MCF 10A (cell line): Measurements from ENCODE around the gene EIF2B5. TPM values are rescaled to one million over a fixed set of nuclear protein-coding genes. Genes with fewer than 3 reads are reported as not detected.

Source experiments
- BruUV-seq: library from RNA; stranded (reverse); fragments of 400-500 nt; replicated peaks from 2 replicates; lab custom pipeline; 2021; lab: Mats Ljungman, UMichigan
- CTCF ChIA-PET: fragments of 300-600 bp; sonication (Branson Sonifier 250); formaldehyde crosslinking; extraction: SDS; loops from one replicate; lab custom pipeline; 2021; ENCODE audit warnings: antibody characterized with exemption, inconsistent platforms; lab: Yijun Ruan, JAX
- POLR2A ChIA-PET: fragments of 300-600, 350-650 bp; sonication (Branson Sonifier 250); formaldehyde crosslinking; extraction: SDS; loops from one replicate; lab custom pipeline; 2020; ENCODE audit warnings: antibody characterized with exemption, inconsistent platforms; lab: Yijun Ruan, JAX
- DNase-seq: peaks from one replicate; pipeline ENCODE4 v3.0.0-alpha.2; 2018; ENCODE audit not compliant: unreplicated experiment
- H3K27ac Mint-ChIP-seq: one replicate; pipeline ENCODE4 v1.8.0; 2022; ENCODE audit warnings: mild to moderate bottlenecking, low read depth, mixed read lengths; ENCODE audit not compliant: unreplicated experiment
- H3K27me3 Mint-ChIP-seq: one replicate; pipeline ENCODE4 v1.8.0; 2022; ENCODE audit warnings: mixed read lengths; ENCODE audit not compliant: insufficient read depth, unreplicated experiment
- H3K36me3 Mint-ChIP-seq: one replicate; pipeline ENCODE4 v1.8.0; 2022; ENCODE audit warnings: mild to moderate bottlenecking, moderate library complexity, mixed read lengths; ENCODE audit not compliant: insufficient read depth, unreplicated experiment
- H3K4me1 Mint-ChIP-seq: one replicate; pipeline ENCODE4 v1.8.0; 2022; ENCODE audit warnings: mixed read lengths; ENCODE audit not compliant: insufficient read depth, unreplicated experiment
- H3K4me3 Mint-ChIP-seq: one replicate; pipeline ENCODE4 v1.8.0; 2022; ENCODE audit warnings: mild to moderate bottlenecking, moderate library complexity, mixed read lengths; ENCODE audit not compliant: unreplicated experiment
- H3K9me3 Mint-ChIP-seq: one replicate; pipeline ENCODE4 v1.8.0; 2022; ENCODE audit warnings: mixed read lengths; ENCODE audit not compliant: unreplicated experiment
- intact Hi-C: fragments of 100-400 bp; cut with micrococcal nuclease; formaldehyde crosslinking; loops from 2 replicates; pipeline ENCODE4 v1.14.1; 2022
- total RNA-seq: library from RNA; stranded (reverse); gene quantifications from 2 replicates; pipeline ENCODE4 v1.2.3, GENCODE V29; 2022
- TF ChIP-seq, protein P1 (sequence below): fragments of 200-600 bp; IDR thresholded peaks from one replicate; pipeline ENCODE4 v1.8.0; 2022; ENCODE audit warnings: antibody characterized with exemption, mild to moderate bottlenecking; ENCODE audit not compliant: unreplicated experiment

Gene EIF2B5
- total RNA-seq, 1 experiment from 2014 or later = 36.1 TPM

DNA sequence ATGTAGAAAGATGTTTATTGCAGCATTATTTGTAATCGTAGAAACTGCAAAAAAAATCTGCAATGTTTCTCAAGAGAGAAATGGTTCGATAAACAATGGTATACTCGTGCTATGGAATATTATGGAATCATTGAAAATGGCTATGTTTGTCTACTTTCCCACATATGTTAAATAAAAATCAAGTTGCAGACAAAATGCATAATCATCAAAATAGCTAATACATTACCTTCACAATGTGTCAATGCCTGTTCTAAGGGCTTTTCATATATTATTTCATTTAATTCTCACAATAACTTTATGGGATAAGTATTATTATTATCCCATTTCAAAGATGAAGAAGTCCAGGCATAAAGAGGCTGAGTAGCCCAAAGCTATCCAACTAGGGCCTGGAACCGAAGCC, 2.2 kb upstream of the EIF2B5 start:
- no peaks in the 10 kb centered on the region for H3K27me3 Mint-ChIP-seq
- ChIA-PET CTCF (interaction anchor here (0.8 to 0.9 kb wide), 2 partner anchors 117 to 236 kb away, joined by 3 read pairs; partner anchors contain the start of gene EEF1AKMT4), POLR2A (interaction anchor here (1.1 to 4.5 kb wide), 13 partner anchors 8 to 248 kb away, joined by 3 to 59 read pairs (median 10); partner anchors contain the start of genes AP2M1, CLCN2, DVL3 and EEF1AKMT4)
- H3K4me1 Mint-ChIP-seq = peaks cover 17% of the 10 kb centered on the region
- TF ChIP-seq, protein P1, sequence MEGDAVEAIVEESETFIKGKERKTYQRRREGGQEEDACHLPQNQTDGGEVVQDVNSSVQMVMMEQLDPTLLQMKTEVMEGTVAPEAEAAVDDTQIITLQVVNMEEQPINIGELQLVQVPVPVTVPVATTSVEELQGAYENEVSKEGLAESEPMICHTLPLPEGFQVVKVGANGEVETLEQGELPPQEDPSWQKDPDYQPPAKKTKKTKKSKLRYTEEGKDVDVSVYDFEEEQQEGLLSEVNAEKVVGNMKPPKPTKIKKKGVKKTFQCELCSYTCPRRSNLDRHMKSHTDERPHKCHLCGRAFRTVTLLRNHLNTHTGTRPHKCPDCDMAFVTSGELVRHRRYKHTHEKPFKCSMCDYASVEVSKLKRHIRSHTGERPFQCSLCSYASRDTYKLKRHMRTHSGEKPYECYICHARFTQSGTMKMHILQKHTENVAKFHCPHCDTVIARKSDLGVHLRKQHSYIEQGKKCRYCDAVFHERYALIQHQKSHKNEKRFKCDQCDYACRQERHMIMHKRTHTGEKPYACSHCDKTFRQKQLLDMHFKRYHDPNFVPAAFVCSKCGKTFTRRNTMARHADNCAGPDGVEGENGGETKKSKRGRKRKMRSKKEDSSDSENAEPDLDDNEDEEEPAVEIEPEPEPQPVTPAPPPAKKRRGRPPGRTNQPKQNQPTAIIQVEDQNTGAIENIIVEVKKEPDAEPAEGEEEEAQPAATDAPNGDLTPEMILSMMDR = no peak
- H3K9me3 Mint-ChIP-seq = no peaks in the 10 kb centered on the region
- intact Hi-C loops = loop anchor here (10.0 kb wide), 1 partner anchor 98 kb away; the partner anchor contains the start of gene HTR3D
- H3K36me3 Mint-ChIP-seq = no peaks in the 10 kb centered on the region
- H3K27ac Mint-ChIP-seq = peak overlapping the region; percentile 83
- BruUV-seq = no TSS peak
- DNase-seq = no peak
- peak overlapping the region; percentile 99 for H3K4me3 Mint-ChIP-seq

DNA sequence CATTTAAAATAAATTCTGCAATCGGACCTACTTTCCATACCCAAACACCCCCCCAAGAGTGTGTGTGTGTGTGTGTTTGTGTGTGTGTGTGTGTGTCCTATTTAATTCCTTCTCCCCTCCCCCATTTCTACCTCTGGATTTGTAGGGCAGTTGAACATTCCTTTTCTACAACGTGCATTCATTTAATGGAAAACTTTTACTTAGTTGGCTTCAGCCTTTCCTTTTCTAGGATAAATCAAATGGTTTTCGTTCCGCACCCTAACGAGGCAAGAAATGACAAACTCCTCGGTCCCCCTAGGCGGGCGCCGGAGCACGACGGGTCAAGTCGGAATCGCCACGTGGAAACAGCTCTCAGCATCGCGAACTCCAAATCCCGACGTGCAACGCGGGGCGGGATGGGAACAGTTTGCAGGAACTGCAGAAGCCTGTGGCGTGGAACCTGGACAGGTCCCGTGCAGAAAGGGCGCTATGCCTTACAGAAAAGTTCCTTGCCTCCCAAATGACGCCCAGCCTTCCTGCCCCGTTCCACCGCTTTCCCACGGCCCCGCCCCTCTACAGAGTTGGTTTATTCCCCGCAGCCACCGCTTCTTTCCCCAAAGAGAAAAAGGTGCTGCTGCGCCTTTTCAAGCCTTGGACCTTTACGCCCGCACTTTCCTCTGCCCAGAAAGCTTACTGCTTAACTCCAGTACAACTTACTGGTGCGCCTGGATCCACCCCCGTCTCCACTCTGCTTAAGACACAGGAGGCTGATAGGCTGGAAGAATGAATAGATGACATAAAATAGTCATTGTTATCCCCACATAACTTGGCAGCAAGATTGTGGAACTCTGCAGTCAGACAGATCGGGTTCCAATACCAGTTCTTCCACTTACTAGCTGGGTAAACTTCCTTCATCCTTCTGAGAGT, 1.1 kb upstream of the EIF2B5 start:
- POLR2A ChIA-PET = interaction anchor here (0.6 to 4.5 kb wide), 35 partner anchors 9 to 249 kb away, joined by 3 to 59 read pairs (median 5); partner anchors contain the start of genes ABCC5, ABCF3, AP2M1 and CLCN2

DNA sequence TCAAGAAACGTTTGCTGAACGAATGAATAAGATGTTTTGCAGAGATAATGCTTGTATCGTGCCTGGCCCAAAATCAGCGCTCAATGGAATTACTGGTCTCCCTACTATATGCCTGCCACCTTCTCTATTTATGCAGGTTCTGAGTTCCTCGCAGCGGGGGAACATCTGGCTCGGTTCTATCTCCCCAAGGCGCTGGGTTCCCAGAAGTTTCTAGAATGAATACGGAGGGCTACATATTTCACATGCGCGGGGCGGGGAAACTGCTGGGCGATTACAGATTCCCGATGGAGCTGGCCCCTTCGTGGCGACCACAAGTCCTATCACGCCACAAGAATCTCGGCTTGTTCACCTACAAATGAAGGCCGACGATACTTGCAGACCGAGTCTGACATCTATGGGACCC, 411 bp upstream of the EIF2B5 start:
- peak overlapping the region; percentile 83 for H3K27ac Mint-ChIP-seq
- intact Hi-C loops = loop anchor here (2.0 to 10.0 kb wide), 3 partner anchors 53 to 240 kb away; partner anchors contain the start of genes ABCF3 and HTR3D
- no peak for DNase-seq
- H3K9me3 Mint-ChIP-seq = no peaks in the 10 kb centered on the region
- H3K4me3 Mint-ChIP-seq = peak overlapping the region; percentile 99
- ChIA-PET CTCF (interaction anchor here (0.8 to 1.6 kb wide), 5 partner anchors 10 to 250 kb away, joined by 3 to 5 read pairs (median 3); partner anchors contain the start of genes ABCC5, EEF1AKMT4 and PARL), POLR2A (interaction anchor here (0.6 to 4.5 kb wide), 32 partner anchors 10 to 291 kb away, joined by 3 to 59 read pairs (median 4); partner anchors contain the start of genes ABCC5, ABCF3, AP2M1 and DVL3)
- peaks cover 12% of the 10 kb centered on the region for H3K36me3 Mint-ChIP-seq
- TF ChIP-seq, protein P1 = no peak
- H3K4me1 Mint-ChIP-seq = peaks cover 17% of the 10 kb centered on the region
- BruUV-seq = no TSS peak
- H3K27me3 Mint-ChIP-seq = no peaks in the 10 kb centered on the region

More for the DNA sequence above, 1.1 kb upstream of the EIF2B5 start:
- H3K4me1 Mint-ChIP-seq = peaks cover 17% of the 10 kb centered on the region
- CTCF ChIA-PET = interaction anchor here (0.8 to 1.6 kb wide), 6 partner anchors 9 to 250 kb away, joined by 3 to 5 read pairs (median 3); partner anchors contain the start of genes ABCC5, EEF1AKMT4 and PARL
- TF ChIP-seq, protein P1 = no peak
- H3K27me3 Mint-ChIP-seq = no peaks in the 10 kb centered on the region
- intact Hi-C loops = loop anchor here (2.0 to 10.0 kb wide), 2 partner anchors 99 to 239 kb away; partner anchors contain the start of gene HTR3D
- BruUV-seq = no TSS peak
- H3K4me3 Mint-ChIP-seq = peak overlapping the region; percentile 99
- H3K9me3 Mint-ChIP-seq = no peaks in the 10 kb centered on the region
- peak overlapping the region; percentile 83 for H3K27ac Mint-ChIP-seq
- peaks cover 5% of the 10 kb centered on the region for H3K36me3 Mint-ChIP-seq
- peak; percentile 85 for DNase-seq
